Retinal pigment epithelial cell (primary cell): Measurements from ENCODE around the gene CELF2.

Experiments used
- DNase-seq: peaks from one replicate; pipeline ENCODE4 v3.0.0-alpha.2; 2010; ENCODE audit warnings: low read depth
- H3K4me3 ChIP-seq: 2 replicates; pipeline ENCODE4 v1.5.1; 2011; ENCODE audit warnings: mild to moderate bottlenecking, low read length, control low read depth, moderate library complexity
- TF ChIP-seq, protein P1 (sequence below): conservative IDR thresholded peaks from 2 replicates; pipeline ENCODE4 v1.5.1; 2011; ENCODE audit warnings: low read depth, low read length, control low read depth, inconsistent platforms

The CELF2 gene

GRCh38 chr10:11379771-11380170 lies 362.1 kb downstream of the CELF2 start:
- TF ChIP-seq, protein P1, sequence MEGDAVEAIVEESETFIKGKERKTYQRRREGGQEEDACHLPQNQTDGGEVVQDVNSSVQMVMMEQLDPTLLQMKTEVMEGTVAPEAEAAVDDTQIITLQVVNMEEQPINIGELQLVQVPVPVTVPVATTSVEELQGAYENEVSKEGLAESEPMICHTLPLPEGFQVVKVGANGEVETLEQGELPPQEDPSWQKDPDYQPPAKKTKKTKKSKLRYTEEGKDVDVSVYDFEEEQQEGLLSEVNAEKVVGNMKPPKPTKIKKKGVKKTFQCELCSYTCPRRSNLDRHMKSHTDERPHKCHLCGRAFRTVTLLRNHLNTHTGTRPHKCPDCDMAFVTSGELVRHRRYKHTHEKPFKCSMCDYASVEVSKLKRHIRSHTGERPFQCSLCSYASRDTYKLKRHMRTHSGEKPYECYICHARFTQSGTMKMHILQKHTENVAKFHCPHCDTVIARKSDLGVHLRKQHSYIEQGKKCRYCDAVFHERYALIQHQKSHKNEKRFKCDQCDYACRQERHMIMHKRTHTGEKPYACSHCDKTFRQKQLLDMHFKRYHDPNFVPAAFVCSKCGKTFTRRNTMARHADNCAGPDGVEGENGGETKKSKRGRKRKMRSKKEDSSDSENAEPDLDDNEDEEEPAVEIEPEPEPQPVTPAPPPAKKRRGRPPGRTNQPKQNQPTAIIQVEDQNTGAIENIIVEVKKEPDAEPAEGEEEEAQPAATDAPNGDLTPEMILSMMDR = no peak
- no peak for DNase-seq
- H3K4me3 ChIP-seq = no peak overlapping the region

DNA sequence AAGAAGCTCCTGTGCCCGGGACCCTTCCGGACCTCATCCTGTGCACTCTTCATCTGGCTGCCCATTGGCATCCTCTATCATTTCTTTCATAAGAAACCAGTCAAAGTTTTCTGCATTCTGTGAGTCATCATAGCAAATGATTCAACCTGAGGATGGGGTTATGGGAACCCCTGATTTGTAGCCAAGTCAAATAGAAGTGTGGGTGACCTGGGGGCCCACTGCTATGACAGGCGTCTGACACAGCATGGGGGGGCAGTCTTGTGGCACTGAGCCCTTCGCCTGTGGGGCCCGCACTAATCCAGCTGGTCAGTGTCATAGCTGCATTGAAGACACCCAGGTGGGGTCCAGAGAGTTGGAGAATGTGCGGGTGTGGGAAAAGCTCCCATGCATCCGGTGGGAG lies 363.4 kb downstream of the CELF2 start:
- no peak overlapping the region for H3K4me3 ChIP-seq
- TF ChIP-seq, protein P1 = no peak
- DNase-seq = no peak

- H3K4me3 ChIP-seq = no peak overlapping the region
- no peak for DNase-seq
- TF ChIP-seq, protein P1 = no peak
Observed at GRCh38 chr10:11381511-11381910, 363.8 kb downstream of the CELF2 start.

DNA sequence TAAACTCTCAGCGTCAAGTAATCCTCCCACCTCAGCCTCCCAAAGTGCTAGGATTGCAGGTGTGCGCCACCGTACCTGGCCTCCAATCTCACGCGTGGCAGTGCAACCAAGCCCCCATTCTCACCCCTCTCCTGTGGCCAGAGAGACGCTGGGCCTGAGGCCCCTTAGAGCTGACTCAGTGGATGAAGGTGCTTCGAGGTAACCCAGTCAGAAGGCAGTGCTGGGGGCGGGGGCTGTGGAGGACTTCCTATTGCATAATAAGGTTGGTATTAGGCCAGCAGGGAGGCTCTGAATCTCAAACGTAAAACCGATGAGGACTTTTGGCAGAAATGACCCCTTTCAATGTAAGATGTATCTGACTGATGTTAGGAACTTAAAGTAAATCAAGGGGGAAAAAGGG lies 364.5 kb downstream of the CELF2 start:
- TF ChIP-seq, protein P1 = no peak
- no peak for DNase-seq
- H3K4me3 ChIP-seq = no peak overlapping the region

- H3K4me3 ChIP-seq = no peak overlapping the region
- no peak for DNase-seq
- TF ChIP-seq, protein P1 = no peak
Observed at GRCh38 chr10:11386044-11386443, 368.4 kb downstream of the CELF2 start.
